SK-N-SH (cell line): Measurements from ENCODE around the gene FKBP2. TPM values are rescaled to one million over a fixed set of nuclear protein-coding genes. Genes with fewer than 3 reads are reported as not detected.

Source experiments
- CTCF ChIA-PET: fragments of 300-600, 350-600 bp; formaldehyde crosslinking; extraction: SDS; loops from one replicate; lab custom pipeline; 2021; lab: Yijun Ruan, JAX
- POLR2A ChIA-PET: fragments of 350-600 bp; sonication (Branson Sonifier 250); formaldehyde crosslinking; extraction: SDS; loops from one replicate; lab custom pipeline; 2020; ENCODE audit warnings: antibody characterized with exemption, inconsistent platforms; lab: Yijun Ruan, JAX
- DNase-seq: peaks from one replicate; pipeline ENCODE4 v3.0.0; 2012
- H2AFZ ChIP-seq: fragments of 200-600 bp; sonication (generic); 2 replicates; pipeline ENCODE4 v1.8.1; 2016; ENCODE audit warnings: antibody characterized with exemption, mild to moderate bottlenecking, low read depth
- H3F3A ChIP-seq: fragments of 200-600 bp; sonication (generic); replicated peaks from 2 replicates; pipeline ENCODE3; 2016; ENCODE audit warnings: antibody characterized with exemption, mild to moderate bottlenecking; ENCODE audit not compliant: insufficient read depth
- H3K27ac ChIP-seq, 2 experiments: fragments of 200-500 bp in 1 of 2; fragments of 200-600 bp in 1 of 2; sonication (Bioruptor generic) in 1 of 2; sonication (generic), shearing (Covaris generic) in 1 of 2; 2 replicates each; pipeline versions ENCODE4 v1.5.1 to v1.6.1; 2014 to 2016; ENCODE audit warnings: low read depth in 2 of 2, inconsistent platforms in 1 of 2, low read length in 1 of 2, mild to moderate bottlenecking in 1 of 2, mixed read lengths in 1 of 2
- H3K27me3 ChIP-seq: fragments of 200-600 bp; sonication (generic), shearing (Covaris generic); 2 replicates; pipeline ENCODE4 v1.6.1; 2016; ENCODE audit warnings: mixed run types; ENCODE audit not compliant: insufficient read depth
- H3K36me3 ChIP-seq, 2 experiments: fragments of 200-500 bp in 1 of 2; fragments of 200-600 bp in 1 of 2; sonication (Bioruptor generic) in 1 of 2; sonication (generic) in 1 of 2; replicated peaks in 1 of 2; 2 replicates each; pipeline versions ENCODE3 to v1.5.1; 2014 to 2016; ENCODE audit warnings: low read length in 1 of 2, mild to moderate bottlenecking in 1 of 2; ENCODE audit not compliant: insufficient read depth in 2 of 2, control insufficient read depth in 1 of 2
- H3K4me1 ChIP-seq, 2 experiments: fragments of 200-500 bp in 1 of 2; fragments of 200-600 bp in 1 of 2; sonication (Bioruptor generic) in 1 of 2; sonication (generic), shearing (Covaris generic) in 1 of 2; 2 replicates each; pipeline versions ENCODE4 v1.5.1 to v1.6.1; 2014 to 2016; ENCODE audit warnings: low read depth in 1 of 2, low read length in 1 of 2, mixed run types in 1 of 2; ENCODE audit not compliant: insufficient read depth in 2 of 2, control insufficient read depth in 1 of 2
- H3K4me2 ChIP-seq: fragments of 200-600 bp; sonication (generic), shearing (Covaris generic); 2 replicates; pipeline ENCODE4 v1.6.1; 2017; ENCODE audit warnings: mixed run types
- H3K4me3 ChIP-seq, 2 experiments: fragments of 200-500 bp in 1 of 2; fragments of 200-600 bp in 1 of 2; sonication (Bioruptor generic) in 1 of 2; sonication (generic), shearing (Covaris generic) in 1 of 2; 2 replicates each; pipeline versions ENCODE4 v1.5.1 to v1.8.1; 2014 to 2016; ENCODE audit warnings: low read depth in 2 of 2, inconsistent platforms in 1 of 2, low read length in 1 of 2, mild to moderate bottlenecking in 1 of 2, mixed read lengths in 1 of 2, moderate library complexity in 1 of 2
- H3K79me2 ChIP-seq: fragments of 200-600 bp; sonication (generic); 2 replicates; pipeline ENCODE4 v1.8.1; 2017; ENCODE audit warnings: mild to moderate bottlenecking; ENCODE audit not compliant: insufficient read depth
- H3K9ac ChIP-seq: fragments of 200-600 bp; sonication (generic); 2 replicates; pipeline ENCODE4 v1.6.1; 2017; ENCODE audit warnings: mixed run types
- H3K9me2 ChIP-seq: fragments of 200-600 bp; sonication (generic); 2 replicates; pipeline ENCODE4 v1.6.1; 2017; ENCODE audit warnings: mixed run types
- H3K9me3 ChIP-seq: fragments of 200-600 bp; sonication (generic); 2 replicates; pipeline ENCODE4 v1.6.1; 2017; ENCODE audit warnings: mixed run types, mild to moderate bottlenecking, moderate library complexity
- H4K20me1 ChIP-seq: fragments of 200-600 bp; sonication (generic); 2 replicates; pipeline ENCODE4 v1.6.1; 2017; ENCODE audit warnings: mild to moderate bottlenecking, mixed run types; ENCODE audit not compliant: insufficient read depth
- ELF1 ChIP-seq: IDR thresholded peaks from 2 replicates; pipeline ENCODE4 v1.4.0; 2012
- FOXJ3 ChIP-seq: sonication (generic); formaldehyde crosslinking; IDR thresholded peaks from 2 replicates; pipeline ENCODE4 v1.5.1; 2020; ENCODE audit warnings: mild to moderate bottlenecking, missing genetic modification reagents
- GABPA ChIP-seq: IDR thresholded peaks from 2 replicates; pipeline ENCODE4 v1.4.0; 2012; ENCODE audit warnings: low read depth, mild to moderate bottlenecking
- IRF3 ChIP-seq: fragments of 150-350 bp; IDR thresholded peaks from 2 replicates; pipeline ENCODE4 v1.6.1; 2016; ENCODE audit warnings: mild to moderate bottlenecking, low read depth, low read length
- JUND ChIP-seq: IDR thresholded peaks from 2 replicates; pipeline ENCODE4 v1.4.0; 2012
- MAX ChIP-seq: IDR thresholded peaks from 2 replicates; pipeline ENCODE4 v1.4.0; 2012; ENCODE audit warnings: low read depth
- MEF2A ChIP-seq: IDR thresholded peaks from 2 replicates; pipeline ENCODE4 v1.4.0; 2012; ENCODE audit warnings: low read depth, borderline replicate concordance
- NRF1 ChIP-seq: IDR thresholded peaks from 2 replicates; pipeline ENCODE4 v1.6.1; 2012; ENCODE audit warnings: low read depth, mild to moderate bottlenecking, low read length
- PBX3 ChIP-seq: IDR thresholded peaks from 2 replicates; pipeline ENCODE4; 2012
- POLR2AphosphoS5 ChIP-seq: IDR thresholded peaks from 2 replicates; pipeline ENCODE4 v1.6.1; 2012; ENCODE audit warnings: low read depth, low read length
- RAD21 ChIP-seq: IDR thresholded peaks from 2 replicates; pipeline ENCODE4 v1.6.1; 2012; ENCODE audit warnings: mild to moderate bottlenecking, low read length
- SMC3 ChIP-seq: IDR thresholded peaks from 2 replicates; pipeline ENCODE4 v1.6.1; 2012; ENCODE audit warnings: low read depth, low read length, improper control_type of control experiment
- USF2 ChIP-seq: fragments of 150-350 bp; IDR thresholded peaks from 2 replicates; pipeline ENCODE4 v1.6.1; 2017; ENCODE audit warnings: antibody characterized with exemption, low read length, low read depth, borderline replicate concordance
- YY1 ChIP-seq: IDR thresholded peaks from 2 replicates; pipeline ENCODE4 v1.4.0; 2012; ENCODE audit warnings: low read depth, mild to moderate bottlenecking
- WGBS: methylation state at CpG from one replicate; pipeline ENCODE4 v1.1.6; 2017; ENCODE audit warnings: low lambda C conversion rate; 5-methylcytosine and 5-hydroxymethylcytosine counted together
- polyA plus RNA-seq, 3 experiments: library from polyadenylated mRNA; depleted of rRNA; stranded (reverse); fragments of >200 nt; gene quantifications; 2 replicates each; pipeline ENCODE4 v1.2.3, GENCODE V29; 2012

The FKBP2 gene
- polyA plus RNA-seq, 1 of the 3 experiments (the other 2 are of a cell fraction): 127 TPM

GRCh38 chr11:64235437-64236161 lies 5.3 kb upstream of the FKBP2 start (continued):
- no peak for TF ChIP-seq SMC3
- no peak for TF ChIP-seq GABPA

GRCh38 chr11:64237484-64237951 lies 3.4 kb upstream of the FKBP2 start:
- peaks cover 28% of the 10 kb centered on the region for H3K79me2 ChIP-seq
- no peak for DNase-seq
- no peaks in the 10 kb centered on the region for H4K20me1 ChIP-seq
- H3K27ac ChIP-seq: no peak overlapping the region
- no peak overlapping the region for H2AFZ ChIP-seq
- POLR2A ChIA-PET: interaction anchor here (2.2 kb wide), 1 partner anchor 11 kb away, joined by 5 read pairs; the partner anchor contains the start of genes NUDT22 and TRPT1
- WGBS: 85% methylated on average over 12 of the region's 12 CpGs
- peaks cover 10 to 33% of the 10 kb centered on the region in 2 experiments; a peak in 2 of 4 replicates for H3K4me1 ChIP-seq
- no peak for TF ChIP-seq MAX
- TF ChIP-seq PBX3: no peak
- TF ChIP-seq IRF3: no peak
- no peak for TF ChIP-seq JUND
- TF ChIP-seq POLR2AphosphoS5: no peak
- TF ChIP-seq FOXJ3 (CRISPR knock-in tag): no peak
- no peak for TF ChIP-seq NRF1
- no peak for TF ChIP-seq ELF1
- no peak for TF ChIP-seq RAD21
- TF ChIP-seq YY1: no peak
- TF ChIP-seq USF2: no peak
- no peak for TF ChIP-seq MEF2A
- CTCF ChIA-PET: interaction anchor here (1.4 to 1.6 kb wide), 3 partner anchors 15 to 66 kb away, joined by 3 to 8 read pairs (median 5); partner anchors contain the start of gene PLCB3
- H3K9ac ChIP-seq: no peak overlapping the region
- no peak overlapping the region for H3K4me2 ChIP-seq
- H3K36me3 ChIP-seq: peaks cover 0 to 18% of the 10 kb centered on the region in 2 experiments
- no peak overlapping the region for H3K4me3 ChIP-seq
- no peaks in the 10 kb centered on the region for H3K9me3 ChIP-seq
- H3K27me3 ChIP-seq: no peaks in the 10 kb centered on the region
- H3K9me2 ChIP-seq: no peaks in the 10 kb centered on the region
- peaks cover 31% of the 10 kb centered on the region for H3F3A ChIP-seq
